Urothelium cell line (cell line): ENCODE measurements around the gene SP100.
A peak's percentile ranks its signal among the peaks of the same experiment; 100 is the strongest.

Experiments used
- DNase-seq: peaks from one replicate; pipeline ENCODE4 v3.0.0; 2011; ENCODE audit warnings: low spot score, mixed read lengths
- FAIRE-seq: peaks from 2 replicates; lab custom pipeline; 2011; peaks lifted over from hg19 to GRCh38; lab: Jason Lieb, UNC

Gene SP100

GRCh38 chr2:230525682-230526081 is 109.7 kb downstream of the SP100 start:
- no peak for DNase-seq
- no peak for FAIRE-seq

- FAIRE-seq (no peak), DNase-seq (no peak)
Observed at GRCh38 chr2:230537531-230537976, 121.6 kb downstream of the SP100 start.

- FAIRE-seq, result no peak
- no peak for DNase-seq
Observed at GRCh38 chr2:230540332-230540731, 124.3 kb downstream of the SP100 start.

- FAIRE-seq (no peak), DNase-seq (peak; percentile 37)
Observed at GRCh38 chr2:230541934-230542380, 126.0 kb downstream of the SP100 start.

- FAIRE-seq, result no peak
- no peak for DNase-seq
Observed at GRCh38 chr2:230542751-230543150, 126.8 kb downstream of the SP100 start.

GRCh38 chr2:230552181-230552580 is 136.2 kb downstream of the SP100 start:
- DNase-seq (no peak), FAIRE-seq (no peak)

- FAIRE-seq, result no peak
- no peak for DNase-seq
Observed at GRCh38 chr2:230557065-230557464, 141.1 kb downstream of the SP100 start.

- DNase-seq (peak; percentile 66), FAIRE-seq (no peak)
Observed at GRCh38 chr2:230564805-230565779, 149.1 kb downstream of the SP100 start.

- FAIRE-seq (no peak), DNase-seq (no peak)
Observed at GRCh38 chr2:230569298-230569697, 153.3 kb downstream of the SP100 start.

- DNase-seq (no peak), FAIRE-seq (no peak)
Observed at GRCh38 chr2:230570987-230571386, 155.0 kb downstream of the SP100 start.

GRCh38 chr2:230575642-230576324 is 159.8 kb downstream of the SP100 start:
- DNase-seq (no peak), FAIRE-seq (no peak)

- FAIRE-seq, result no peak
Observed at GRCh38 chr2:230577114-230577513, 161.1 kb downstream of the SP100 start.

GRCh38 chr2:230578106-230578505 is 162.1 kb downstream of the SP100 start:
- no peak for FAIRE-seq
- DNase-seq, result no peak

More at GRCh38 chr2:230577114-230577513, 161.1 kb downstream of the SP100 start:
- no peak for DNase-seq

GRCh38 chr2:230582851-230583283 is 166.9 kb downstream of the SP100 start:
- FAIRE-seq, result no peak

GRCh38 chr2:230583581-230583980 is 167.6 kb downstream of the SP100 start:
- DNase-seq (no peak), FAIRE-seq (no peak)

More at GRCh38 chr2:230582851-230583283, 166.9 kb downstream of the SP100 start:
- DNase-seq, result peak; percentile 73

- no peak for FAIRE-seq
Observed at GRCh38 chr2:230586328-230586982, 170.5 kb downstream of the SP100 start.

GRCh38 chr2:230589025-230589424 is 173.0 kb downstream of the SP100 start:
- no peak for FAIRE-seq
- no peak for DNase-seq

More at GRCh38 chr2:230586328-230586982, 170.5 kb downstream of the SP100 start:
- no peak for DNase-seq

GRCh38 chr2:230589497-230590015 is 173.6 kb downstream of the SP100 start:
- FAIRE-seq (no peak), DNase-seq (no peak)

GRCh38 chr2:230590333-230590732 is 174.3 kb downstream of the SP100 start:
- FAIRE-seq (no peak), DNase-seq (no peak)

GRCh38 chr2:230591850-230592249 is 175.8 kb downstream of the SP100 start:
- DNase-seq (no peak), FAIRE-seq (no peak)

- no peak for FAIRE-seq
Observed at GRCh38 chr2:230592775-230593174, 176.8 kb downstream of the SP100 start.

More at GRCh38 chr2:230592775-230593174, 176.8 kb downstream of the SP100 start:
- DNase-seq, result no peak
